Natural killer cell (primary cell): ENCODE data around the gene PCDH9. TPM values are rescaled to one million over a fixed set of nuclear protein-coding genes. Genes with fewer than 3 reads are reported as not detected.

Experiments
- ATAC-seq, 3 donors: fragments of 150-1000 bp in 2 of 3; fragments of 200-7000 bp in 1 of 3; cut with Tn5 transposase; 1 replicate in 1 of 3; 2 replicates in 2 of 3; pipeline ENCODE4 v1.10.0; 2021; ENCODE audit warnings: mild to moderate bottlenecking in 2 of 3, moderate library complexity in 2 of 3
- DNase-seq, 2 donors: peaks; one replicate each; pipeline versions ENCODE4 v3.0.0 to v3.0.0-alpha.2; 2013 to 2021; ENCODE audit warnings: mixed read lengths in 1 of 2
- H3K27ac ChIP-seq: one replicate; pipeline ENCODE4 v1.5.1; 2013; ENCODE audit warnings: mild to moderate bottlenecking, low read length
- H3K27me3 ChIP-seq: one replicate; pipeline ENCODE4 v1.6.1; 2013; ENCODE audit warnings: low read length; ENCODE audit not compliant: control insufficient read depth, insufficient read depth
- H3K36me3 ChIP-seq: one replicate; pipeline ENCODE4 v1.6.1; 2013; ENCODE audit warnings: low read length; ENCODE audit not compliant: control insufficient read depth, insufficient read depth
- H3K4me1 ChIP-seq: one replicate; pipeline ENCODE4 v1.6.1; 2013; ENCODE audit warnings: low read length; ENCODE audit not compliant: control insufficient read depth, insufficient read depth
- H3K4me3 ChIP-seq: one replicate; pipeline ENCODE4 v1.5.1; 2013; ENCODE audit warnings: low read length
- H3K9me3 ChIP-seq: one replicate; pipeline ENCODE4 v1.6.1; 2013; ENCODE audit warnings: low read length; ENCODE audit not compliant: control insufficient read depth, insufficient read depth
- H3K27ac Mint-ChIP-seq, 2 donors: one replicate each; pipeline ENCODE4 v1.8.0; 2022; ENCODE audit warnings: mild to moderate bottlenecking in 2 of 2, mixed read lengths in 2 of 2, moderate library complexity in 1 of 2
- H3K27me3 Mint-ChIP-seq, 2 donors: one replicate each; pipeline ENCODE4 v1.8.0; 2022; ENCODE audit warnings: low read depth in 2 of 2, mixed read lengths in 2 of 2
- H3K36me3 Mint-ChIP-seq: one replicate; pipeline ENCODE4 v1.8.0; 2022; ENCODE audit warnings: mixed read lengths
- H3K4me1 Mint-ChIP-seq, 2 donors: one replicate each; pipeline ENCODE4 v1.8.0; 2022; ENCODE audit warnings: mixed read lengths in 2 of 2
- H3K4me3 Mint-ChIP-seq: one replicate; pipeline ENCODE4 v1.8.0; 2022; ENCODE audit warnings: mild to moderate bottlenecking, moderate library complexity, mixed read lengths
- H3K9me3 Mint-ChIP-seq, 2 donors: one replicate each; pipeline ENCODE4 v1.8.0; 2022; ENCODE audit warnings: mixed read lengths in 2 of 2
- WGBS: methylation state at CpG from one replicate; pipeline ENCODE4 v1.1.7; 2013; ENCODE audit warnings: missing lambda C conversion rate; ENCODE audit not compliant: insufficient coverage; 5-methylcytosine and 5-hydroxymethylcytosine counted together
- intact Hi-C: fragments of 100-400 bp; cut with micrococcal nuclease; formaldehyde crosslinking; loops from one replicate; pipeline ENCODE4 v1.14.2; 2022
- total RNA-seq, 4 donors: library from RNA; stranded (reverse); fragments of 120-200 nt in 1 of 4; gene quantifications; one replicate each; pipeline versions ENCODE4 v1.2.3 to v1.2.4, GENCODE V29; 2013 to 2022
- TF ChIP-seq, protein P1 (sequence below): fragments of 200-600 bp; IDR thresholded peaks from one replicate; pipeline ENCODE4 v1.8.0; 2022; ENCODE audit warnings: antibody characterized with exemption

PCDH9 gene
- total RNA-seq, 3 donors from 2014 or later (not counting 1 experiment from before 2014, with no cell fraction given), result 0.43 to 1.5 (median 0.68) TPM

GRCh38 chr13:66563076-66563475 lies 667.1 kb downstream of the PCDH9 start:
- H3K4me1 ChIP-seq, result no peaks in the 10 kb centered on the region
- WGBS, result 83% methylated on average over 3 of the region's 3 CpGs
- DNase-seq (no peak), ATAC-seq (no peak)
- H3K36me3 Mint-ChIP-seq, result no peaks in the 10 kb centered on the region
- no peak overlapping the region for H3K4me3 Mint-ChIP-seq
- H3K4me3 ChIP-seq, result no peak overlapping the region
- no peaks in the 10 kb centered on the region for H3K27me3 ChIP-seq
- H3K27me3 Mint-ChIP-seq, result no peaks in the 10 kb centered on the region
- intact Hi-C loops, result no loop called here
- H3K4me1 Mint-ChIP-seq, result no peaks in the 10 kb centered on the region
- no peak overlapping the region for H3K27ac Mint-ChIP-seq
- no peaks in the 10 kb centered on the region for H3K9me3 ChIP-seq
- no peaks in the 10 kb centered on the region for H3K36me3 ChIP-seq
- TF ChIP-seq, protein P1, sequence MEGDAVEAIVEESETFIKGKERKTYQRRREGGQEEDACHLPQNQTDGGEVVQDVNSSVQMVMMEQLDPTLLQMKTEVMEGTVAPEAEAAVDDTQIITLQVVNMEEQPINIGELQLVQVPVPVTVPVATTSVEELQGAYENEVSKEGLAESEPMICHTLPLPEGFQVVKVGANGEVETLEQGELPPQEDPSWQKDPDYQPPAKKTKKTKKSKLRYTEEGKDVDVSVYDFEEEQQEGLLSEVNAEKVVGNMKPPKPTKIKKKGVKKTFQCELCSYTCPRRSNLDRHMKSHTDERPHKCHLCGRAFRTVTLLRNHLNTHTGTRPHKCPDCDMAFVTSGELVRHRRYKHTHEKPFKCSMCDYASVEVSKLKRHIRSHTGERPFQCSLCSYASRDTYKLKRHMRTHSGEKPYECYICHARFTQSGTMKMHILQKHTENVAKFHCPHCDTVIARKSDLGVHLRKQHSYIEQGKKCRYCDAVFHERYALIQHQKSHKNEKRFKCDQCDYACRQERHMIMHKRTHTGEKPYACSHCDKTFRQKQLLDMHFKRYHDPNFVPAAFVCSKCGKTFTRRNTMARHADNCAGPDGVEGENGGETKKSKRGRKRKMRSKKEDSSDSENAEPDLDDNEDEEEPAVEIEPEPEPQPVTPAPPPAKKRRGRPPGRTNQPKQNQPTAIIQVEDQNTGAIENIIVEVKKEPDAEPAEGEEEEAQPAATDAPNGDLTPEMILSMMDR, result no peak
- H3K9me3 Mint-ChIP-seq, result peaks cover 3 to 11% of the 10 kb centered on the region in 2 donors
- H3K27ac ChIP-seq, result no peak overlapping the region

DNA sequence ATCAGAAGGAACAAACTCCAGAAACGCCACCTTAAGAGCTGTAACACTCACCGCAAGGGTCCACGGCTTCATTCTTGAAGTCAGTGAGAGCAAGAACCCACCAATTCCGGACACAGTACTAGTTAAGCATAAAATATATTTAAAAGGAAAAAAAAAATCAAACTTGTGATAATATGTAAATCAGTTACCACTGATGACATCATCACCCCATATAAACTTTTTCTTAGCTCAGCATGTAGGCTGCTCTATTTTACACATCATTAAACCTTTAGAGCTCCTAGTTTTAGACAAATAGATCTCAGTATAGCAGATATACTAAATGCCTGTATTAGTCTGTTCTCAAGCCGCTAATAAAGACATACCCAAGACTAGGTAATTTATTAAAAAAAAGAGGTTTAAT lies 668.1 kb downstream of the PCDH9 start:
- ATAC-seq (no peak), DNase-seq (no peak)
- intact Hi-C loops, result no loop called here
- no peak overlapping the region for H3K4me3 Mint-ChIP-seq
- Histone ChIP-seq H3K4me3 (no peak overlapping the region), H3K27me3 (no peaks in the 10 kb centered on the region), H3K36me3 (no peaks in the 10 kb centered on the region), H3K27ac (no peak overlapping the region), H3K4me1 (no peaks in the 10 kb centered on the region), H3K9me3 (no peaks in the 10 kb centered on the region)
- H3K27me3 Mint-ChIP-seq, result no peaks in the 10 kb centered on the region
- H3K36me3 Mint-ChIP-seq, result no peaks in the 10 kb centered on the region
- H3K4me1 Mint-ChIP-seq, result no peaks in the 10 kb centered on the region
- TF ChIP-seq, protein P1, result no peak
- H3K27ac Mint-ChIP-seq, result no peak overlapping the region
- H3K9me3 Mint-ChIP-seq, result peaks cover 3 to 14% of the 10 kb centered on the region in 2 donors
- WGBS, result 92% methylated on average over 2 of the region's 5 CpGs

DNA sequence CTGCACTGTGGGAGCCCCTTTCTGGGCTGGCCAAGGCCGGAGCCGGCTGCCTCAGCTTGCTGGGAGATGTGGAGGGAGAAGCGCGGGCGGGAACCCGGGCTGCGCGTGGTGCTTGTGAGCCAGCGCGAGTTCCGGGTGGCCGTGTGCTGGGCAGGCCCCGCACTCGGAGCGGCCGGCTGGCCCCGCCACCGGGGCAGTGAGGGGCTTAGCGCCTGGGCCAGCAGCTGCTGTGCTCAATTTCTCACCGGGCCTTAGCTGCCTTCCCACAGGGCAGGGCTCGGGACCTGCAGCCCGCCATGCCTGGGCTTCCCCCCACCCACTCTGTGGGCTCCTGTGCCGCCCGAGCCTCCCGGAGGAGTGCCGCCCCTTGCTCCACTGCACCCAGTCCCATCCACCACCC lies 669.1 kb downstream of the PCDH9 start:
- H3K27ac Mint-ChIP-seq, result no peak overlapping the region
- Histone ChIP-seq H3K36me3 (no peaks in the 10 kb centered on the region), H3K9me3 (no peaks in the 10 kb centered on the region), H3K27me3 (no peaks in the 10 kb centered on the region), H3K4me3 (no peak overlapping the region), H3K27ac (no peak overlapping the region), H3K4me1 (no peaks in the 10 kb centered on the region)
- H3K4me1 Mint-ChIP-seq, result no peaks in the 10 kb centered on the region
- no peaks in the 10 kb centered on the region for H3K27me3 Mint-ChIP-seq
- intact Hi-C loops, result no loop called here
- H3K36me3 Mint-ChIP-seq, result no peaks in the 10 kb centered on the region
- peaks cover 3 to 14% of the 10 kb centered on the region in 2 donors for H3K9me3 Mint-ChIP-seq
- H3K4me3 Mint-ChIP-seq, result no peak overlapping the region
- DNase-seq, result no peak
- TF ChIP-seq, protein P1, result no peak
- ATAC-seq, result no peak
- 96% methylated on average over 26 of the region's 26 CpGs for WGBS

DNA sequence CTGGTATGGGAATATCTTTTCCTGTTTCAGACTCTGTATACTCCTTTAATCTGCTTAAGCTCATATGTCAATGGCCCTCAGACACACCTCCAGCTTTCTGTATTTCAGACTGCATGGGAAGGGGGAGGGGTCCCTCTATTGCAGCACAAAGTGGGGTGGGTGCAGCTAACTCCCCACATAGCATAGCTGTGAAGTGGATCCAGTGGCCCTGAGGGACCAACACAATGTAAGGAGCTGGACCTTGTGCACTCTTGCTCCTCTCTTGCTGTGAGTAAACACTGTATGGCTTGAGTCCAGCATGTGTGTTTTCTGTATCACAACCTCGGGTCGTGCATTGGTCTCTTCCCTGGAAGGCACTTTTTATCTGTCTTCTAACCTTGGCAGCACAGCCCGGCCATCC lies 669.9 kb downstream of the PCDH9 start:
- H3K9me3 Mint-ChIP-seq, result peaks cover 3 to 14% of the 10 kb centered on the region in 2 donors
- H3K9me3 ChIP-seq, result no peaks in the 10 kb centered on the region
- ATAC-seq (no peak), DNase-seq (no peak)
- no peaks in the 10 kb centered on the region for H3K36me3 Mint-ChIP-seq
- no peak overlapping the region for H3K27ac Mint-ChIP-seq
- TF ChIP-seq, protein P1, result no peak
- H3K4me3 ChIP-seq, result no peak overlapping the region
- H3K4me1 ChIP-seq, result no peaks in the 10 kb centered on the region
- no peak overlapping the region for H3K27ac ChIP-seq
- no peaks in the 10 kb centered on the region for H3K27me3 Mint-ChIP-seq
- WGBS, result 93% methylated on average over 3 of the region's 3 CpGs
- H3K4me3 Mint-ChIP-seq, result no peak overlapping the region
- H3K27me3 ChIP-seq, result no peaks in the 10 kb centered on the region
- intact Hi-C loops, result no loop called here
- no peaks in the 10 kb centered on the region for H3K4me1 Mint-ChIP-seq
- no peaks in the 10 kb centered on the region for H3K36me3 ChIP-seq
